K562 (cell line): ENCODE measurements around the gene ADSS1. TPM values are rescaled to one million over a fixed set of nuclear protein-coding genes. Genes with fewer than 3 reads are reported as not detected.

ENCODE experiments used
- ATAC-seq: fragments of 200-7000 bp; cut with Tn5 transposase; 3 replicates; pipeline ENCODE4 v1.9.1; 2020; ENCODE audit warnings: moderate library complexity
- BruUV-seq: library from RNA; stranded (reverse); fragments of 400-500 nt; replicated peaks from 2 replicates; lab custom pipeline; 2021; lab: Mats Ljungman, UMichigan
- CTCF ChIA-PET: fragments of 300-600 bp; formaldehyde crosslinking; extraction: SDS; loops from one replicate; lab custom pipeline; 2021; ENCODE audit warnings: low intra/inter-chr PET ratio; lab: Yijun Ruan, JAX
- POLR2A ChIA-PET: fragments of 300-600, 350-650 bp; sonication (Branson Sonifier 250); formaldehyde crosslinking; extraction: SDS; loops from one replicate; lab custom pipeline; 2021; ENCODE audit warnings: antibody characterized with exemption, inconsistent platforms; lab: Yijun Ruan, JAX
- DNase-seq, 4 experiments: peaks; one replicate each; pipeline versions ENCODE4 v3.0.0 to v3.0.0-alpha.2; 2011 to 2018; ENCODE audit warnings: low spot score in 3 of 4, mixed read lengths in 3 of 4; ENCODE audit errors: extremely low read depth in 1 of 4
- FAIRE-seq: peaks from 2 replicates; lab custom pipeline; 2011; peaks lifted over from hg19 to GRCh38; lab: Jason Lieb, UNC
- H2AFZ ChIP-seq: 2 replicates; pipeline ENCODE4 v1.6.0; 2011; ENCODE audit warnings: low read depth, low read length, control low read depth, inconsistent platforms
- H3K27ac ChIP-seq: fragments of 200-600 bp; 3 replicates; pipeline ENCODE4 v1.8.0; 2011; ENCODE audit warnings: low read depth, mild to moderate bottlenecking, control low read depth, inconsistent platforms, low read length, moderate library complexity, mixed read lengths; ENCODE audit errors: extremely low read depth
- H3K27me3 ChIP-seq, 2 experiments: fragments of 300-600 bp in 1 of 2; 2 replicates in 1 of 2; 3 replicates in 1 of 2; pipeline versions ENCODE4 v1.6.0 to v1.8.0; 2011; ENCODE audit warnings: inconsistent platforms in 2 of 2, low read length in 2 of 2, mild to moderate bottlenecking in 1 of 2, mixed read lengths in 1 of 2, moderate library complexity in 1 of 2; ENCODE audit not compliant: control insufficient read depth in 2 of 2, insufficient read depth in 2 of 2
- H3K36me3 ChIP-seq: fragments of 300-600 bp; 3 replicates; pipeline ENCODE4 v1.8.0; 2011; ENCODE audit warnings: mild to moderate bottlenecking, low read length, inconsistent platforms; ENCODE audit not compliant: control insufficient read depth, insufficient read depth
- H3K4me1 ChIP-seq, 2 experiments: fragments of 200-600 bp in 1 of 2; replicated peaks in 1 of 2; 2 replicates in 1 of 2; 3 replicates in 1 of 2; pipeline versions ENCODE4 v1.5.1 to v1.8.0; 2011; ENCODE audit warnings: inconsistent platforms in 2 of 2, low read length in 2 of 2, mild to moderate bottlenecking in 1 of 2, mixed read lengths in 1 of 2, moderate library complexity in 1 of 2; ENCODE audit not compliant: control insufficient read depth in 2 of 2, insufficient read depth in 2 of 2
- H3K4me2 ChIP-seq: 2 replicates; pipeline ENCODE4 v1.6.1; 2011; ENCODE audit warnings: low read length, control low read depth, inconsistent platforms, mixed read lengths; ENCODE audit not compliant: insufficient read depth
- H3K4me3 ChIP-seq: fragments of 200-600 bp; sonication (generic), shearing (Covaris generic); 2 replicates; pipeline ENCODE4 v1.5.1; 2016; ENCODE audit warnings: control low read depth, inconsistent platforms
- H3K79me2 ChIP-seq: fragments of 200-600 bp; 3 replicates; pipeline ENCODE4 v1.8.0; 2011; ENCODE audit warnings: low read length, inconsistent platforms; ENCODE audit not compliant: control insufficient read depth, insufficient read depth
- H3K9ac ChIP-seq, 2 experiments: 2 replicates each; pipeline versions ENCODE4 v1.6.0 to v1.6.1; 2011; ENCODE audit warnings: low read depth in 2 of 2, low read length in 2 of 2, control low read depth in 1 of 2, inconsistent platforms in 1 of 2, mild to moderate bottlenecking in 1 of 2, mixed read lengths in 1 of 2; ENCODE audit not compliant: insufficient read depth in 1 of 2
- H3K9me1 ChIP-seq: one replicate; pipeline ENCODE4 v1.6.0; 2011; ENCODE audit warnings: inconsistent platforms, mild to moderate bottlenecking, low read length, moderate library complexity; ENCODE audit not compliant: control insufficient read depth, insufficient read depth
- H3K9me3 ChIP-seq: replicated peaks from 2 replicates; pipeline ENCODE4 v1.5.1; 2011; ENCODE audit warnings: low read depth, low read length, inconsistent platforms; ENCODE audit not compliant: control insufficient read depth, insufficient read depth
- H4K20me1 ChIP-seq: replicated peaks from 2 replicates; pipeline ENCODE4 v1.6.1; 2011; ENCODE audit warnings: low read length, inconsistent platforms, mixed read lengths; ENCODE audit not compliant: control insufficient read depth, insufficient read depth
- BRF1 ChIP-seq: IDR thresholded peaks from 3 replicates; pipeline ENCODE4 v1.6.1; 2011; ENCODE audit warnings: borderline replicate concordance, mild to moderate bottlenecking; ENCODE audit not compliant: insufficient read length; ENCODE audit errors: extremely low read depth
- ESRRB ChIP-seq: fragments of 250-450 bp; sonication (Bioruptor Pico); IDR thresholded peaks from 2 replicates; pipeline ENCODE4 v1.5.0; 2020; ENCODE audit warnings: mild to moderate bottlenecking, moderate library complexity, borderline replicate concordance
- FUS ChIP-seq: fragments of 200-400 bp; formaldehyde crosslinking; optimal IDR thresholded peaks from 2 replicates; pipeline ENCODE3; 2017; ENCODE audit warnings: low read depth, low read length
- MAFG ChIP-seq: fragments of 450-650 bp; conservative IDR thresholded peaks from 2 replicates; pipeline ENCODE4 v1.6.1; 2016; ENCODE audit warnings: missing genetic modification characterization, missing compliant biosample characterization
- NFE2L1 ChIP-seq: fragments of 450-650 bp; IDR thresholded peaks from 2 replicates; pipeline ENCODE4 v1.6.1; 2016; ENCODE audit warnings: missing genetic modification characterization, low read depth, mild to moderate bottlenecking, missing compliant biosample characterization, moderate library complexity, borderline replicate concordance
- NRF1 ChIP-seq, 2 experiments: fragments of 450-650 bp; IDR thresholded peaks in 1 of 2; conservative IDR thresholded peaks in 1 of 2; 2 replicates each; pipeline ENCODE4 v1.6.1; 2014; ENCODE audit warnings: mild to moderate bottlenecking in 2 of 2
- PURB ChIP-seq: sonication (generic); formaldehyde crosslinking; IDR thresholded peaks from 2 replicates; pipeline ENCODE4 v1.9.0; 2021; ENCODE audit warnings: low read depth, mild to moderate bottlenecking, missing genetic modification reagents
- SP2 ChIP-seq: IDR thresholded peaks from 2 replicates; pipeline ENCODE4 v1.6.1; 2011; ENCODE audit warnings: mild to moderate bottlenecking, low read depth, low read length, moderate library complexity; ENCODE audit not compliant: poor library complexity, severe bottlenecking; ENCODE audit errors: extremely low read depth
- TCFL5 ChIP-seq: fragments of 250-450 bp; sonication (Bioruptor Pico); conservative IDR thresholded peaks from 2 replicates; pipeline ENCODE4 v1.6.1; 2021; ENCODE audit warnings: mild to moderate bottlenecking, moderate library complexity, matching md5 sums
- ZBTB26 ChIP-seq: fragments of 450-650 bp; formaldehyde crosslinking; IDR thresholded peaks from 2 replicates; pipeline ENCODE4 v1.4.0; 2022; ENCODE audit warnings: missing genetic modification characterization
- ZNF408 ChIP-seq: fragments of 250-450 bp; sonication (Bioruptor Pico); IDR thresholded peaks from 2 replicates; pipeline ENCODE4 v1.4.0; 2020; ENCODE audit warnings: low read depth, mild to moderate bottlenecking, moderate library complexity
- ZNF644 ChIP-seq: fragments of 200-800 bp; sonication (Bioruptor generic); IDR thresholded peaks from 2 replicates; pipeline ENCODE4 v1.6.1; 2016; ENCODE audit warnings: low read depth, missing genetic modification characterization, missing compliant biosample characterization
- ZNF766 ChIP-seq: fragments of 200-800 bp; sonication (Bioruptor generic); conservative IDR thresholded peaks from 2 replicates; pipeline ENCODE4 v1.6.1; 2016; ENCODE audit warnings: missing genetic modification characterization, missing compliant biosample characterization
- WGBS: fragments of 100-300 bp; shearing (Covaris generic); methylation state at CpG from one replicate; pipeline ENCODE4 v1.1.6; 2016; ENCODE audit warnings: low coverage, mixed read lengths; ENCODE audit not compliant: insufficient coverage; ENCODE audit errors: missing lambda C conversion rate; 5-methylcytosine and 5-hydroxymethylcytosine counted together
- in situ Hi-C: fragments of 300-500 bp; cut with MboI; formaldehyde crosslinking; loops from 4 replicates; pipeline ENCODE4 v1.15.0; 2018; ENCODE audit warnings: inconsistent platforms, mixed read lengths
- intact Hi-C: fragments of 100-400 bp; cut with micrococcal nuclease; formaldehyde crosslinking; loops from 2 replicates; pipeline ENCODE4 v1.14.2; 2022
- polyA plus RNA-seq, 8 experiments: library from polyadenylated mRNA; depleted of rRNA in 4 of 8; stranded (reverse) in 5 of 8; unstranded in 3 of 8; fragments of >200 nt; fragmentation: Nextera tagmentation in 2 of 8; fragmentation: Illumina TruSeq in 1 of 8; extraction: Ambion mirVana in 2 of 8; extraction: Trizol in 1 of 8; gene quantifications; 2 replicates each; pipeline versions ENCODE4 v1.2.1 to v1.2.3, GENCODE V29; 2011 to 2014; ENCODE audit warnings: inconsistent platforms in 1 of 8, missing spikeins in 1 of 8
- total RNA-seq, 7 experiments: library from RNA; depleted of rRNA in 6 of 7; stranded (reverse); fragments of >200 nt in 6 of 7; fragmentation: Illumina TruSeq in 2 of 7; extraction: Trizol in 2 of 7; gene quantifications; 2 replicates each; pipeline versions ENCODE4 v1.2.1 to v1.2.3, GENCODE V29; 2011 to 2021; ENCODE audit warnings: low replicate concordance in 1 of 7
- TF ChIP-seq, protein P1 (sequence below): fragments of 450-650 bp; formaldehyde crosslinking; IDR thresholded peaks from 2 replicates; pipeline ENCODE4 v1.4.0; 2020; ENCODE audit warnings: mild to moderate bottlenecking, moderate library complexity
- TF ChIP-seq, protein P2 (sequence below): fragments of 450-650 bp; IDR thresholded peaks from 2 replicates; pipeline ENCODE4 v1.6.1; 2014; ENCODE audit warnings: low read depth, mild to moderate bottlenecking, moderate library complexity, borderline replicate concordance

The ADSS1 gene
- total and polyA plus RNA-seq, 9 of the 15 experiments (the other 6 are each of a cell fraction or from before 2014, with no cell fraction given), result 0.53 to 5.9 (median 3.9) TPM

- Histone ChIP-seq H3K27ac (no peak overlapping the region), H3K9me1 (no peaks in the 10 kb centered on the region), H3K9me3 (no peaks in the 10 kb centered on the region), H3K36me3 (peaks cover 17% of the 10 kb centered on the region; the same call in 2 of the 3 replicates), H3K27me3 (no peaks in the 10 kb centered on the region), H3K4me3 (no peak overlapping the region), H3K9ac (peak overlapping the region in 1 of 2 experiments; percentile 45; a peak in 2 of 4 replicates), H3K4me1 (peaks cover 5 to 60% of the 10 kb centered on the region in 2 experiments; a peak in 4 of 5 replicates), H3K4me2 (no peak overlapping the region), H4K20me1 (no peaks in the 10 kb centered on the region; the same call in 1 of the 2 replicates), H3K79me2 (peaks cover 30% of the 10 kb centered on the region), H2AFZ (no peak overlapping the region)
- ChIA-PET POLR2A (interaction anchor here (1.9 kb wide), 1 partner anchor 10 kb away, joined by 12 read pairs; no protein-coding TSS in a partner anchor), CTCF (no interaction called here)
- BruUV-seq, result no TSS peak
- ATAC-seq (0 out of 3 replicates have a peak, but pooled peaks have one; percentile 3), DNase-seq (no peak), FAIRE-seq (no peak)
- intact Hi-C loops, result no loop called here
- in situ Hi-C loops, result no loop called here
- TF ChIP-seq ESRRB (no peak), SP2 (no peak), ZBTB26 (CRISPR knock-in tag) (no peak), PURB (no peak), BRF1 (no peak), NRF1 (conservative IDR thresholded peaks at IDR 0.05 in 1 of 2, IDR thresholded peaks at IDR 0.05 in 1 of 2) (no peak), MAFG (no peak), NFE2L1 (tag) (no peak), TCFL5 (CRISPR knock-in tag) (no peak), ZNF766 (no peak), FUS (no peak), ZNF644 (tag) (no peak), ZNF408 (CRISPR knock-in tag) (no peak)
- TF ChIP-seq, protein P1, sequence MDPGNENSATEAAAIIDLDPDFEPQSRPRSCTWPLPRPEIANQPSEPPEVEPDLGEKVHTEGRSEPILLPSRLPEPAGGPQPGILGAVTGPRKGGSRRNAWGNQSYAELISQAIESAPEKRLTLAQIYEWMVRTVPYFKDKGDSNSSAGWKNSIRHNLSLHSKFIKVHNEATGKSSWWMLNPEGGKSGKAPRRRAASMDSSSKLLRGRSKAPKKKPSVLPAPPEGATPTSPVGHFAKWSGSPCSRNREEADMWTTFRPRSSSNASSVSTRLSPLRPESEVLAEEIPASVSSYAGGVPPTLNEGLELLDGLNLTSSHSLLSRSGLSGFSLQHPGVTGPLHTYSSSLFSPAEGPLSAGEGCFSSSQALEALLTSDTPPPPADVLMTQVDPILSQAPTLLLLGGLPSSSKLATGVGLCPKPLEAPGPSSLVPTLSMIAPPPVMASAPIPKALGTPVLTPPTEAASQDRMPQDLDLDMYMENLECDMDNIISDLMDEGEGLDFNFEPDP (CRISPR knock-in tag), result no peak
- TF ChIP-seq, protein P2, sequence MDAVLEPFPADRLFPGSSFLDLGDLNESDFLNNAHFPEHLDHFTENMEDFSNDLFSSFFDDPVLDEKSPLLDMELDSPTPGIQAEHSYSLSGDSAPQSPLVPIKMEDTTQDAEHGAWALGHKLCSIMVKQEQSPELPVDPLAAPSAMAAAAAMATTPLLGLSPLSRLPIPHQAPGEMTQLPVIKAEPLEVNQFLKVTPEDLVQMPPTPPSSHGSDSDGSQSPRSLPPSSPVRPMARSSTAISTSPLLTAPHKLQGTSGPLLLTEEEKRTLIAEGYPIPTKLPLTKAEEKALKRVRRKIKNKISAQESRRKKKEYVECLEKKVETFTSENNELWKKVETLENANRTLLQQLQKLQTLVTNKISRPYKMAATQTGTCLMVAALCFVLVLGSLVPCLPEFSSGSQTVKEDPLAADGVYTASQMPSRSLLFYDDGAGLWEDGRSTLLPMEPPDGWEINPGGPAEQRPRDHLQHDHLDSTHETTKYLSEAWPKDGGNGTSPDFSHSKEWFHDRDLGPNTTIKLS, result no peak
- WGBS, result 64% methylated on average over 21 of the region's 31 CpGs
Observed at GRCh38 chr14:104687601-104688504, 36.2 kb upstream of the ADSS1 start.
